Progenitor cell of endocrine pancreas (in vitro differentiated cells): ENCODE data around the gene PCDHB8. TPM values are rescaled to one million over a fixed set of nuclear protein-coding genes. Genes with fewer than 3 reads are reported as not detected.
"Not testable (repeated sequence)": the region's sequence is repeated elsewhere in the genome, so short reads cannot be mapped to it uniquely, and the experiment has no call there.

ENCODE experiments used
- DNase-seq: peaks from one replicate; pipeline ENCODE4 v3.0.0; 2021; ENCODE audit warnings: low spot score; ENCODE audit not compliant: unreplicated experiment
- H3K27ac Mint-ChIP-seq: 2 replicates; pipeline ENCODE4 v1.8.0; 2021; ENCODE audit warnings: mild to moderate bottlenecking, moderate library complexity, mixed read lengths
- H3K27me3 Mint-ChIP-seq: 2 replicates; pipeline ENCODE4 v1.8.0; 2021; ENCODE audit warnings: mixed read lengths
- H3K36me3 Mint-ChIP-seq: 2 replicates; pipeline ENCODE4 v1.8.0; 2022; ENCODE audit warnings: mixed read lengths; ENCODE audit not compliant: insufficient read depth
- H3K4me1 Mint-ChIP-seq: 2 replicates; pipeline ENCODE4 v1.8.0; 2021; ENCODE audit warnings: low read depth, mixed read lengths
- H3K4me3 Mint-ChIP-seq: 2 replicates; pipeline ENCODE4 v1.8.0; 2021; ENCODE audit warnings: low read depth, mild to moderate bottlenecking, moderate library complexity, mixed read lengths
- H3K9me3 Mint-ChIP-seq: 2 replicates; pipeline ENCODE4 v1.8.0; 2021; ENCODE audit warnings: low read depth, mixed read lengths
- CTCF ChIP-seq: fragments of 200-600 bp; sonication (generic); IDR thresholded peaks from one replicate; pipeline ENCODE4 v1.5.0; 2021; ENCODE audit warnings: antibody characterized with exemption, mild to moderate bottlenecking; ENCODE audit not compliant: unreplicated experiment
- long read RNA-seq: library from polyadenylated mRNA; unstranded; transcript quantifications from one replicate; pipeline ENCODE4 v2.0.0, GENCODE V29; 2020
- total RNA-seq: library from RNA; stranded (reverse); gene quantifications from 2 replicates; pipeline ENCODE4 v1.2.1, GENCODE V29; 2021

Gene PCDHB8
- 2.0 and 2.8 TPM in 2 replicates for total RNA-seq
- long read RNA-seq, partial matches to known transcripts = 0 of 3 reads
- long read RNA-seq, other reads (novel, unspliced or antisense) = 0 of 3 reads

GRCh38 chr5:141177577-141178191 lies at the start of gene PCDHB8:
Gene PCDHB8 (plus strand): TSS chr5:141177790. CDS start chr5:141178035, 245 bp downstream.
- peaks cover 16% of the 10 kb centered on the region for H3K36me3 Mint-ChIP-seq
- not testable (repeated sequence) for H3K27ac Mint-ChIP-seq, H3K27me3 Mint-ChIP-seq, DNase-seq, H3K4me1 Mint-ChIP-seq, H3K4me3 Mint-ChIP-seq
- peaks cover 24% of the 10 kb centered on the region for H3K9me3 Mint-ChIP-seq

GRCh38 chr5:141135030-141135717 lies 42.4 kb upstream of the PCDHB8 start, which contains the start of gene PCDHB5:
Gene PCDHB5 (plus strand): TSS chr5:141135206. CDS start chr5:141135435, 229 bp downstream.
- Mint-ChIP-seq H3K27ac (peak within 1 kb of the TSS; percentile 98), H3K27me3 (no peaks in the 10 kb centered on the region), H3K36me3 (peaks cover 67% of the 10 kb centered on the region), H3K4me3 (peak within 1 kb of the TSS; percentile 80), H3K9me3 (peaks cover 64% of the 10 kb centered on the region), H3K4me1 (no peaks in the 10 kb centered on the region)
- DNase-seq = no peak
- peak; percentile 62 for TF ChIP-seq CTCF

- Mint-ChIP-seq H3K27ac (peak overlapping the region; percentile 98), H3K4me1 (no peaks in the 10 kb centered on the region), H3K9me3 (peaks cover 60% of the 10 kb centered on the region), H3K36me3 (peaks cover 66% of the 10 kb centered on the region), H3K4me3 (peak overlapping the region; percentile 80), H3K27me3 (no peaks in the 10 kb centered on the region)
- TF ChIP-seq CTCF = no peak
- no peak for DNase-seq
Observed at GRCh38 chr5:141135718-141136266, 41.8 kb upstream of the PCDHB8 start.

- H3K4me3 Mint-ChIP-seq, DNase-seq, H3K27me3 Mint-ChIP-seq, H3K4me1 Mint-ChIP-seq: not testable (repeated sequence)
- Mint-ChIP-seq H3K36me3 (peaks cover 60% of the 10 kb centered on the region), H3K9me3 (peaks cover 58% of the 10 kb centered on the region), H3K27ac (peak overlapping the region; percentile 90)
Observed at GRCh38 chr5:141137346-141137745, 40.2 kb upstream of the PCDHB8 start.

- Mint-ChIP-seq H3K4me1 (no peaks in the 10 kb centered on the region), H3K27me3 (no peaks in the 10 kb centered on the region), H3K9me3 (peaks cover 43% of the 10 kb centered on the region), H3K36me3 (peaks cover 48% of the 10 kb centered on the region), H3K27ac (peak within 1 kb of the TSS; percentile 5), H3K4me3 (no peak within 1 kb of the TSS)
- DNase-seq = no peak
- TF ChIP-seq CTCF = no peak
Observed at GRCh38 chr5:141149812-141150211, 27.8 kb upstream of the PCDHB8 start, which contains the start of gene PCDHB6. Gene PCDHB6 (plus strand): TSS chr5:141150057. CDS start chr5:141150258, 201 bp downstream.

- no peak for DNase-seq
- Mint-ChIP-seq H3K4me3 (no peak overlapping the region), H3K27me3 (no peaks in the 10 kb centered on the region), H3K9me3 (peaks cover 42% of the 10 kb centered on the region), H3K4me1 (no peaks in the 10 kb centered on the region), H3K27ac (peak overlapping the region; percentile 5), H3K36me3 (peaks cover 48% of the 10 kb centered on the region)
- no peak for TF ChIP-seq CTCF
Observed at GRCh38 chr5:141150224-141150992, 27.2 kb upstream of the PCDHB8 start.
